ENCODE measurements around the gene PSMB3.
"Not testable (repeated sequence)": the region's sequence is repeated elsewhere in the genome, so short reads cannot be mapped to it uniquely, and the experiment has no call there.

The PSMB3 gene

GRCh38 chr17:38749223-38750043 is 3.1 kb upstream of the PSMB3 start:
- peak; percentile 55 to 84 (median 82) for DNase-seq

DNA sequence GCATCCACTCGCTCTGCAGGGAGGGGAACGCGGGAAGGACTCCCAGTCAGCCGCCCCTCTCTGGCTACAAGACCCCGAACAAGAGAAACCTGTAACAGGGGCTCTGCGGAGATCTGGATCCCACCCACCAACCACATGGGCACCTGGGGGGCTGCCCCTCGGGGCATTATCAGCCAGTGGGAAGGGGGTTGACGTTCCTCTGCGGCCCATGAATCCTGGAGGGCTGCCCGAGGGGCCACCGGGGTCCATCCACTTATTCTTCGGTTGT is 2.6 kb upstream of the PSMB3 start:
- no peak for DNase-seq

DNA sequence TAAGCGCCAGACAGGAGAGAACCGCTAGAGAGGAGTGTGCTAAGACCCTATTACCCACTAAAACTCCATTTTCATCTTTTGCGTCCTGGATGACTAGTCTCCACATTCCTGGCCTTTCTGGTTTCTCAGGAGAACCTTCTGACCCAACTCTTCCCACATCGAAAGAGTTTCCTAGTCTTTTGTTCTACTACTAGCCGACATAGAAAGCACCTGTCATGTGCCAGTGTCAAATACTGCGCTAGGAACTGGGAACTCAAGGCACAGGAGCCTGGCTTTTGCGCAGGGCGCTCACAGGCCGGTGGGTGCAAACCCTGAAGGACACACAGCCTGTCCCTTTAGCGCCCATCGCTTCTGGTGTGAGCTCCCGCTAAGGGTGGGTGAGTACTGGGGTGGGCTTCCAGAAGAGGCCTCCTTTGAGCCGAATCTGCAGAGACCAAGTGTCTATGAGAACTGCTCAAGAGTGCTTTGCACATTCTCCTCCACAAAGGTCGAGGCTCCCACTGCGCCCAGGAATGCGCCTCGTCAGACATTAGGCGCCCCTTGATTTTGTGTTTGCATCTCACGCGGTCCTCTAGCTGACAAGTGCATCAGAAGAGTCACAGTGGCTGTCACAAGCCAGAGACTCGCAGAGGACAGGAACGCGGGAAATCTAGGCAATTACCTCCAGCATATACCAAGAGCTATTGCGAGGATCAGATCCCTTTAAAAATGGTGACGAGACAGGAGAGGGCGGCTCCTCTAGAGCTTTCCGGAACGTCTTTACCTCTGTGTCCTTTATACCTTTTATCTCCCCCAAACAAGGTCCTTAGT is 2.0 kb upstream of the PSMB3 start:
- DNase-seq, result peak; percentile 14 to 78 (median 65)

GRCh38 chr17:38751144-38751807 is 1.3 kb upstream of the PSMB3 start:
- DNase-seq, result peak; percentile 67 to 88 (median 67)

DNA sequence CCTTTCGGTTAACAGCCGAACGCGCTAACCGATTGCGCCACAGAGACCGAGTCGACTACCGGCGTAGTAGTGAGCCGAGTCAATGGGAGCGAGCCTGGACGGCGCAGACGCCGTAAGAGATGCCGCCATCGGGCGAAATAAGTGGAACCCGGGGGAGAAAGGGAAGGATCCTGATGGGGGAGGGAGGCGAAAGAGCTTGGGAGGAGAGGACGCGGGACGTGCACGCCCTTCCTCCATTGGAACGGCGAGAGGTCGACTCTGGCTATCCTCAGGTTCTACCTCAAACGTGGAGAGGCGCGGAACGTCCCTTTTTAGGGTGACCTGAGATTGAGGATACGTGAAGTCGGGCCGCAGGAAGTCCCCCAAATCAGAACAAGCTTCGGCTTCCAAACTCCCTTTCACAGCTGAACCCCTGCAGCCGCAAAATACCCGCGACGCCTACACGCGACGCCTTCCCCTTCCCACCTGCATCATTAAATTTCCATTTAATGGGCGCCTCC is 683 bp upstream of the PSMB3 start:
- DNase-seq, result peak; percentile 83 to 93 (median 85)

GRCh38 chr17:38753071-38753506 is 548 bp downstream of the PSMB3 start:
- DNase-seq, result no peak

DNA sequence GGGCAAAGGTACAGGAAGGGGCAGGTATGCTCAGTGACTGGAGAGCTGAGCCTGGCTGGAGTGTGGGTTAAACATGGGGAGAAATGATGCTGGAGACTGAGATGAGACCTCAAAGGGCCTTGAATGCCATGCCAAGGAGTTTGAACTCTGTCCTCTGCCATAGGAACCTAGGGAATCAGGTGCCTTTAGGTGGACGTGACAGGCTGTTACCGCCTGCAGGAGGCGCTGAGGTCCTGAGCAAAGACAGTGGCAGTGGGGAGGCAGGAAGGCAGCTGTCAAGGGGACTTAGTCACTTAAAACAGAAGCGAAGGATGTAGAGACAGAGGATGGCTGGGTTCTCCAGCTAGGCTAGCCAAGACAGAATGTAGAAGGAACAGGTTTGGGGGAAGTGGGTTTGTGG is 9.1 kb downstream of the PSMB3 start:
- no peak for DNase-seq

GRCh38 chr17:38762231-38762630 is 9.7 kb downstream of the PSMB3 start:
- DNase-seq, result no peak

DNA sequence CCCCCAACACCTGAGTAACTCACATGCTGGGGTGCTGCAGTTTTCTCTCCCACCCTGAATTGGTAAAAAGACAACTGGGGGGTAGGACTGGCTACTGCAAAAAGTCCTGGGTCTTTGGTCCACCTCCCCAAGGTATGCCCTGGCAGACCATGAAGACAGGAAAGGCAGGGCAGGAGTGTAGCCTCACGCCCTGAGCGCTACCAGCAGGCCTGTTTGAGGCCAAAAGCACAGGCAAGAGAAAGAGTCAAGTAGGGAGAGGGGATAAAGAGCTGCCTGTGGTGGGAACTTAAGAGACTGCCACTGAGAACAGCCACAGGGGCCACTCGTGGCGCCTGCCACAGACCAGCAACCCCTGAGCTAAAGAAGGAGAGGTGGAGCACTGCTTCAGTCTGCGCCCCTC is 13.8 kb downstream of the PSMB3 start:
- no peak for DNase-seq

- no peak for DNase-seq
Measured at GRCh38 chr17:38768417-38768816, 15.9 kb downstream of the PSMB3 start.

DNA sequence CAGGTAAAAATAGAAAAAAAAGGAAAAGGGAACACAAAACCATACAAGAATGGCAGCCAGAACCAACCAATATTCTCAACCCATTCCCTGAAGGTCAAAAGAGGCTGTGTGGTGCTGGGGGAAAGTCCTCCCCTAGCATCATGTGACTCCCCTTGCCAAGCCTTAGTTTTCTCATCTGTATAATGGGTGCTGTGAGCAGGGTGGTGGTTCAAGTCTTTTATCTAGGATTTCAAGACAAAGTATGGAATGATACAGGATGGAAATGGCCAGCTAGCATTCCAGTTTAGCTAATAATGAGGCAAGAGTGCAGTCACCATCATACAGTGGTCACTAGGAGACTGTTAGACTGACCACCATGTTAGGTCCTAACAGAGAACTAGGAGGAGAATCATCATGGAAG is 20.7 kb downstream of the PSMB3 start:
- DNase-seq, result no peak

GRCh38 chr17:38777641-38778250 is 25.2 kb downstream of the PSMB3 start:
- no peak for DNase-seq

DNA sequence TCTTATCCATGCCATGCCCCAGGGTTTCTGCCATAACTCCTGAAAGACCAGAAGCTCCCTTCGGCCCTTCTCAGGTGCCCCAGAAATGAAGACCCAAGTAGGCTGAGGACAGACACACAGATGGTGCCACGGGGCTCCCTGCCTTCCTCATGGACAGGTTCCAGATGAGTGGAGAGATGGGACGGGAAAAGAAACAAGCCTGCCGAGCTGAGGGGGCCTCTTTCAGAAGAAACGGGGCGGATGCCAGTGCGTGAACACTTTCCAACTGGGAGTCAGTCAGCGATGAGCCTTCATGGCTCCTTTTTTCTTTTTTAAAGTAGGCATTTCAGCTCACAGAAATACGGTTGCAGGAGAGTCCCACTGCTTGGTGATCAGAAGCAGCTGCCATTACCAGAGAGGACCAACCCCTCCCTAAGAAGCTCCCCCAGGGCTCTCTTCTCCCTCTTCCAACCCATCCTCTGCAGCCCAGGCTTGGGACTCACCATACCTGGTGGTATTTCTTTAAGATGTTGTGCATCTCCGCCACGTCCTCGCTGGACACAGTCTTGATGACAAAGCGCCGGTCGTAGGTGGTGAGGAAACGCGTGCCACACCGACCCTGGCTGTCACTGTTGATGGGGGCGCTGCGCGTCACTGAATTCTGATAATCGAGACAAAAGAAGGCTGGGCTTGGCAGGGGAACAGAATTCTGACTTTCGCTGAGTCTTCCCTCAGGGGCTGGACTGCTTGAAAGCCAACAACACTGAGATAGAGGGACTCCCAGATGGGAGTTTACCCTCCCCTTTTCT is 27.6 kb downstream of the PSMB3 start:
- no peak for DNase-seq

GRCh38 chr17:38783227-38783626 is 30.7 kb downstream of the PSMB3 start:
- DNase-seq, result no peak

- DNase-seq, result no peak
Measured at GRCh38 chr17:38786372-38786771, 33.8 kb downstream of the PSMB3 start.

GRCh38 chr17:38787999-38788398 is 35.5 kb downstream of the PSMB3 start:
- not testable (repeated sequence) for DNase-seq

DNA sequence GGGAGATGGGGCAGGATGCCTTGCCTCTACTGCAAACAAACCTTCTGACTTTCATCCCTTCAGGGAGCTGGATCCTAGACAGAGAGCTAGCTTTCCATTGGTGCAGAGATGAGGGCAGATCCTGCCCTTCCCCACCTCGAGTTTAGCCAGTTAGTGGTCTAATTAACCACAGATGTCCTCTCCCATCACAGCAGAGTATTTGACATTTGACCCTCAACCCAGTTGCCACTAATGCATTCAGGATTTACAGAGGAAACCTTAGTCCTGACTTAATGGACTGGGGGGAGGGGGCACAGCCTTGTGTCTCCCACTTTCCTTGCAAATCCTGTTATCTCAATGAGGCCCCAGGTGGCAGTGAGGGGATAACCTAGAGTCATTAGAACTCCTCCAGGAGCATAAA is 36.6 kb downstream of the PSMB3 start:
- peak in 1 of 3 experiments; percentile 60 for DNase-seq

DNA sequence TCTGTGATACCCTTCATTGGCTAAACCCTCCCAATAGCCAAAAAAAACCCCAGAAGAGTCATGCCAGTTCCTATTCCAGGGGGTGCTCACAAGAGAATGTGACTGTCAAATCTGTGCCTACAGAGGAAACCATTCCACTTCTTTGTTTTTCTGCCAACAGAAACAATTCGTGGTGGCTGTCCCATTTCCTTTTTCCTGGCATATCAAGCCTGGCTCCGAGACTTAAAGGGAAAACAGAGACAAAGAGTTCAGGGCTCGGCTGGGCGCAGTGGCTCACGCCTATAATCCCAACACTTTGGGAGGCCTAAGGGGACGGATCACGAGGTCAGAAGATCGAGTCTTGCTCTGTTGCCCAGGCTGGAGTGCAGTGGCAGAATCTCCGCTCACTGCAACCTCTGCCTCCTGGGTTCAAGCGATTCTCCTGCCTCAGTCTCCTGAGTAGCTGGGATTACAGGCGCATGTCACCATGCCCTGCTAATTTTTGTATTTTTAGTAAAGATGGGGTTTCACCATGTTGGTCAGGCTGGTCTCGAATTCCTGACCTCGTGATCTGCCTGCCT is 37.7 kb downstream of the PSMB3 start:
- not testable (repeated sequence) for DNase-seq

- DNase-seq, result no peak
Measured at GRCh38 chr17:38791162-38791561, 38.6 kb downstream of the PSMB3 start.

- peak in 1 of 3 experiments; percentile 4 for DNase-seq
Measured at GRCh38 chr17:38794221-38794620, 41.7 kb downstream of the PSMB3 start.

DNA sequence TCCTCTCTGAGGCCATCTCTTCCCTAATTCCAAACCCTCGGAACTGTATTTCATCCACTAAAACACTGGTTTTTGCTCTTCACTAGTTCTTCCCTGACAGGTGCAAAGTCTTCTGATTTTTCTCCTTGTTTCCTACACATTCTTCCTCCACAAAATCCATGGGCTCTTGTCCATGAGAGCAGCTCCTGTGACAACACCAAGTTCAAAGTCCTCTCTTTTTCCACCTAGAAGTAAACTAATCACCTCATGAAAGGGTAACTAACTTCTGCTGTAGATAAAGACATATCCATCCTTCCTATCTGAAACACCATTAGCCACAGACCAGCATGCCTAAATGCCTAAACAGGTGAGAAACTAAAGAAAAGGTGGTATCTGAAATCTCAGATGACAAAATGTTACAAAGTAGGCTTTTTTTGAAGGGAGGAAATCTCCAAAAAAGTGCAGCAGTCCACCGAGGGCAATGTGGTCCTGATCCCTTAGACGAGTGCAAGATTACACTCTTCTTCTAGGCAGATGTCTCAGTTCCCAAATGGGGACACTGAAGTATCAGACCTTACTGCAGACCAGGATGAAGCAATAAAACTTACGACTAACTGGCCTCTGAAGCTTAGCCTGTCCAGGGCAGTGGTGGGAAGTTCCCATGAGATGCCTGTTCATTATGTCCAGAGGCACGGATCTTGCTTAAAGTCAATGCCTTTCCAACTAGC is 44.1 kb downstream of the PSMB3 start:
- no peak for DNase-seq

Data from NCI-H1417 (cell line).